Loucy (cell line): ENCODE results near the gene RAP1GDS1.
"Not testable (repeated sequence)": the region's sequence is repeated elsewhere in the genome, so short reads cannot be mapped to it uniquely, and the experiment has no call there.

Source experiments
- H2AFZ ChIP-seq: fragments of 200-600 bp; sonication (generic); 2 replicates; pipeline ENCODE4 v1.6.0; 2016; ENCODE audit warnings: antibody characterized with exemption, mild to moderate bottlenecking, low read length, moderate library complexity
- H3F3A ChIP-seq: fragments of 200-600 bp; 2 replicates; pipeline ENCODE4 v1.6.0; 2016; ENCODE audit warnings: antibody characterized with exemption, low read depth, mild to moderate bottlenecking
- H3K27me3 ChIP-seq: fragments of 200-600 bp; sonication (generic); 2 replicates; pipeline ENCODE4 v1.6.1; 2014; ENCODE audit warnings: low read length, mild to moderate bottlenecking; ENCODE audit not compliant: insufficient read depth, poor library complexity, severe bottlenecking
- H3K36me3 ChIP-seq: fragments of 200-600 bp; sonication (generic); 2 replicates; pipeline ENCODE4 v1.6.1; 2016; ENCODE audit warnings: low read length; ENCODE audit not compliant: insufficient read depth
- H3K4me1 ChIP-seq: fragments of 200-600 bp; sonication (generic); 2 replicates; pipeline ENCODE4 v1.5.1; 2014; ENCODE audit warnings: low read length, mild to moderate bottlenecking; ENCODE audit not compliant: insufficient read depth, poor library complexity, severe bottlenecking
- H3K4me2 ChIP-seq: fragments of 200-600 bp; sonication (generic); 2 replicates; pipeline ENCODE4 v1.6.0; 2014; ENCODE audit warnings: antibody characterized with exemption, low read length, low read depth, mild to moderate bottlenecking; ENCODE audit not compliant: poor library complexity, severe bottlenecking
- H3K4me3 ChIP-seq: fragments of 200-600 bp; sonication (generic); 2 replicates; pipeline ENCODE4 v1.5.1; 2014; ENCODE audit warnings: low read length, mild to moderate bottlenecking, mixed read lengths; ENCODE audit not compliant: poor library complexity, severe bottlenecking
- H3K79me2 ChIP-seq: fragments of 200-600 bp; sonication (generic); 2 replicates; pipeline ENCODE4 v1.6.1; 2014; ENCODE audit warnings: low read length; ENCODE audit not compliant: insufficient read depth
- H3K9ac ChIP-seq: fragments of 200-600 bp; sonication (generic); 2 replicates; pipeline ENCODE4 v1.6.0; 2014; ENCODE audit warnings: mild to moderate bottlenecking, low read depth, low read length, moderate library complexity; ENCODE audit not compliant: poor library complexity, severe bottlenecking
- H3K9me2 ChIP-seq: fragments of 200-600 bp; sonication (generic); replicated peaks from 2 replicates; pipeline ENCODE4 v1.6.1; 2016; ENCODE audit warnings: low read depth, low read length, mixed read lengths
- H3K9me3 ChIP-seq: fragments of 200-600 bp; sonication (generic); 2 replicates; pipeline ENCODE4 v1.6.1; 2014; ENCODE audit warnings: mild to moderate bottlenecking, antibody characterized with exemption, low read length, low read depth; ENCODE audit not compliant: insufficient read depth
- H4K20me1 ChIP-seq: fragments of 200-600 bp; sonication (generic); 2 replicates; pipeline ENCODE4 v1.6.0; 2014; ENCODE audit warnings: antibody characterized with exemption, low read length, mild to moderate bottlenecking; ENCODE audit not compliant: insufficient read depth, poor library complexity, severe bottlenecking
- CTCF ChIP-seq: fragments of 200-600 bp; sonication (generic); conservative IDR thresholded peaks from 2 replicates; pipeline ENCODE4 v1.5.1; 2014; ENCODE audit warnings: mild to moderate bottlenecking, antibody characterized with exemption, low read length
- EZH2phosphoT487 ChIP-seq: fragments of 200-600 bp; IDR thresholded peaks from 2 replicates; pipeline ENCODE4 v1.6.1; 2018; ENCODE audit warnings: antibody characterized with exemption, mild to moderate bottlenecking, moderate library complexity, borderline replicate concordance

The RAP1GDS1 gene

DNA sequence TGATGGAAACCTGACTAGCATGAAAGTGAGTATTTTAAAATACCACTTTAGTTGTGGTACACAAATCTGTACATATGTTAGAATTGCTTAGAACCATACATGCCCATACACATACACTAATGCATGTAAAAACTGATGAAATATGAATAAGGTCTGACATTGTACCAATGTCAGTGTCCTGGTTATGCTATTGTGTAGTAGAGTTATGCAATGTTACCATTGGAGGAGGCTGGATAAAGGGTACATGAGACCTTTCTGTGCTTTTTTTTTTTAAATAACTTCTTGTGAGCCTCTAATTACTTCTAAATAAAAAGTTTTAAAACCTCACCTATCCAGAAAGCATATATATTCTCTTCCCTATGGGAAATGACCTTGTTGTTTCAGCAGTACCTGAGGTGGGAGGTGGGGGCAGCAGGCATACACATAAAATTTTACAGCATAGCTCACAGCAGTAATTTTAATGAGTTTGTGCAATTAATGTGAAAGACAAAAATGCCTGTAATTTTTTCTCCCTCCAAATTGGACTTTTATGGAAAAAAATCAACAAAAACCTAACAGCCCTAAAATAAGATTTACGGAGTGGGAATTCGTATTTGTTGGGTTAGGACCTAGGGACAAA is 97.6 kb downstream of the RAP1GDS1 start:
- peaks cover 19% of the 10 kb centered on the region for H3K36me3 ChIP-seq
- no peak overlapping the region for H3K9ac ChIP-seq
- peak overlapping the region; percentile 59 for H3K4me2 ChIP-seq
- TF ChIP-seq EZH2phosphoT487 (no peak), CTCF (peak; percentile 51)
- H3F3A ChIP-seq = peaks cover 4% of the 10 kb centered on the region; the same call in 1 of the 2 replicates
- no peak overlapping the region for H2AFZ ChIP-seq
- H3K79me2 ChIP-seq = peaks cover 26% of the 10 kb centered on the region; the same call in 1 of the 2 replicates
- peak overlapping the region; percentile 48 for H3K4me3 ChIP-seq
- no peaks in the 10 kb centered on the region for H3K9me3 ChIP-seq
- H3K27me3 ChIP-seq = no peaks in the 10 kb centered on the region
- H3K4me1 ChIP-seq = peaks cover 51% of the 10 kb centered on the region
- H3K9me2 ChIP-seq = no peaks in the 10 kb centered on the region
- no peaks in the 10 kb centered on the region for H4K20me1 ChIP-seq

GRCh38 chr4:98359646-98360045 is 98.5 kb downstream of the RAP1GDS1 start:
- Histone ChIP-seq H3K9me2 (no peaks in the 10 kb centered on the region), H2AFZ (no peak overlapping the region), H3K9ac (peak overlapping the region; percentile 22), H3K27me3 (no peaks in the 10 kb centered on the region), H3K9me3 (no peaks in the 10 kb centered on the region), H3K36me3 (peaks cover 18% of the 10 kb centered on the region), H3K4me3 (peak overlapping the region; percentile 48), H3K79me2 (peaks cover 26% of the 10 kb centered on the region; the same call in 1 of the 2 replicates), H3K4me2 (peak overlapping the region; percentile 59), H3K4me1 (peaks cover 51% of the 10 kb centered on the region), H4K20me1 (no peaks in the 10 kb centered on the region), H3F3A (peaks cover 4% of the 10 kb centered on the region; the same call in 1 of the 2 replicates)
- TF ChIP-seq CTCF (no peak), EZH2phosphoT487 (no peak)

- no peak overlapping the region for H3K9ac ChIP-seq
- H4K20me1 ChIP-seq = no peaks in the 10 kb centered on the region
- no peaks in the 10 kb centered on the region for H3K27me3 ChIP-seq
- peaks cover 35% of the 10 kb centered on the region; the same call in 1 of the 2 replicates for H3K36me3 ChIP-seq
- peaks cover 10% of the 10 kb centered on the region; the same call in 1 of the 2 replicates for H3K9me3 ChIP-seq
- peaks cover 17% of the 10 kb centered on the region; the same call in 1 of the 2 replicates for H3K79me2 ChIP-seq
- H3K4me3 ChIP-seq = no peak overlapping the region
- H2AFZ ChIP-seq = no peak overlapping the region
- no peaks in the 10 kb centered on the region for H3K9me2 ChIP-seq
- TF ChIP-seq EZH2phosphoT487 (no peak), CTCF (no peak)
- peaks cover 4% of the 10 kb centered on the region; the same call in 1 of the 2 replicates for H3F3A ChIP-seq
- peaks cover 47% of the 10 kb centered on the region for H3K4me1 ChIP-seq
- H3K4me2 ChIP-seq = no peak overlapping the region
Observed at GRCh38 chr4:98363431-98363830, 102.2 kb downstream of the RAP1GDS1 start.

DNA sequence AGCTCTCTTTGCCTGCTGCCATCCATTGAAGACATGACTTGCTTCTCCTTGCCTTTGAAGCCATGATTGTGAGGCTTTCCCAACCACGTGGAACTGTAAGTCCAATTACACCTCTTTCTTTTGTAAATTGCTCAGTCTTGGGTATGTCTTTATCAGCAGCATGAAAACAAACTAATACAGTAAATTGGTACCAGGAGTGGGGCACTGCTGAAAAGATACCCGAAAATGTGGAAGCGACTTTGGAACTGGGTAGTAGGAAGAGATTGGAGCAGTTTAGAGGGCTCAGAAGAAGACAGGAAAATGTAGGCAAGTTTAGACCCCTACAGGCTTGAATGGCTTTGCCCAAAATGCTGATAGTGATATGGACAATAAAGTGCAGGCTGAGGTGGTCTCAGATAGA is 105.1 kb downstream of the RAP1GDS1 start:
- not testable (repeated sequence) for H4K20me1 ChIP-seq, H3K4me3 ChIP-seq, H3K9me2 ChIP-seq, H3F3A ChIP-seq, H3K4me2 ChIP-seq, H3K9ac ChIP-seq, H3K79me2 ChIP-seq, H3K27me3 ChIP-seq, H2AFZ ChIP-seq
- H3K4me1 ChIP-seq = peaks cover 23% of the 10 kb centered on the region
- peaks cover 48% of the 10 kb centered on the region; the same call in 1 of the 2 replicates for H3K36me3 ChIP-seq
- peaks cover 13% of the 10 kb centered on the region; the same call in 1 of the 2 replicates for H3K9me3 ChIP-seq

DNA sequence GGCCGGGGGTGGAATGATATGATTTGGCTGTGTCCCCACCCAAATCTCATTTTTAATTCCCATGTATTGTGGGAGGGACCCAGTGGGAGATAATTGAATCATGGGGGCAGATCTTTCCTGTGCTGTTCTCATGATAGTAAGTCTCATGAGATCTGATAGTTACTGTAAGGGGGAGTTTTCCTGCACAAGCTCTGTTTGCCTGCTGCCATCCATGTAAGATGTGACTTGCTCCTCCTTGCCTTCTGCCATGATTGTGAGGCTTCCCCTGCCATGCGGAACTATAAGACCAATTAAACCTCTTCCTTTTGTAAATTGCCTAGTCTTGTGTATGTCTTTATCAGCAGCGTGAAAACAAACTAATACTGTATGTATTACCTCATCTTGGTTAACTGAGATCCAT is 106.8 kb downstream of the RAP1GDS1 start:
- H3K27me3 ChIP-seq, H3K9me2 ChIP-seq, H3K79me2 ChIP-seq, H3F3A ChIP-seq, H4K20me1 ChIP-seq, H3K4me2 ChIP-seq, H3K9ac ChIP-seq, H2AFZ ChIP-seq, H3K4me3 ChIP-seq, H3K4me1 ChIP-seq: not testable (repeated sequence)
- Histone ChIP-seq H3K36me3 (peaks cover 51% of the 10 kb centered on the region; the same call in 1 of the 2 replicates), H3K9me3 (peaks cover 13% of the 10 kb centered on the region; the same call in 1 of the 2 replicates)
